Effector CD4-positive, alpha-beta T cell (primary cell): Measurements from ENCODE around the gene IQCK.

Experiments used
- DNase-seq: peaks from one replicate; pipeline ENCODE4 v3.0.0-alpha.2; 2020

Gene IQCK

DNA sequence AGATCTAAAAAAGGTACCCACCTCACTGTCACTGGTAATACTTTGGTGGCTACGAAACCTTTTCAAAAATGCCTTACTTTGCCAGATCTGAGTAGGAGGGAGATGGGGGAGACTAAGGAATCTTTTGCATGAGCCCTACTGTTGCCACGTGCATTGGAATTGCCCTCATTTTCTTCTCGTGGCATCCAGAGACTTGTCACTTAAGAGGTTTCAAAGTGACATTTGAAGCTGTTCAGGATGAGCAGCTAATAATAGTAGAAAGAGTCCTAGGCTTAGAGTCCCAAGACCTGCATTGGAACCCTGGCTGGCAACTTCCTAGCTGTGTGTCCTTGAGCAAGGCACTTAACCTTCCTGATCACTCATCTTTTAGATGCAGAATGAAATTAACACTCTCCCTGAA is 123.1 kb downstream of the IQCK start:
- no peak for DNase-seq

- no peak for DNase-seq
Measured at GRCh38 chr16:19842426-19843157, 124.5 kb downstream of the IQCK start.

GRCh38 chr16:19843371-19843770 is 125.3 kb downstream of the IQCK start:
- DNase-seq, result no peak

- no peak for DNase-seq
Measured at GRCh38 chr16:19844945-19845641, 127.0 kb downstream of the IQCK start.

DNA sequence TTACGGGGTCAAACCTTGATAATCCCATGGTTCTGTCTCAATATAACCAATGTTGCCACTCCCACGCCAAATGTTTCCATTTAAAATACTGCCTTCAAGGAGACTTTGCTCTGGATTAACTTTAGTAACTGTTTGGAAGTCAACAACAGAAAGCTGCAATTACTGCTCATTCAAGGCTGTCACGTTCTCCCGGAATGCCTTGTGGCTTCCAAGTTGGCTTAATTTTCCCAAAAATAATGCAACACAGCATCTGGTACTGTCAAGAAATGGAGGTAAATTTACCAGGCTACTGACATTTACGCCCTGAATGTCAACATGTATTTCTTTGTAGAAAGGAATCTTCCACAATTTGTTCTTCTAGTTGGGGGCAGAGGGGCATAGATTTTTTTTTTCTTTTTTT is 128.4 kb downstream of the IQCK start:
- DNase-seq, result no peak

GRCh38 chr16:19848756-19849155 is 130.7 kb downstream of the IQCK start:
- DNase-seq, result no peak

- no peak for DNase-seq
Measured at GRCh38 chr16:19850131-19850817, 132.2 kb downstream of the IQCK start.

DNA sequence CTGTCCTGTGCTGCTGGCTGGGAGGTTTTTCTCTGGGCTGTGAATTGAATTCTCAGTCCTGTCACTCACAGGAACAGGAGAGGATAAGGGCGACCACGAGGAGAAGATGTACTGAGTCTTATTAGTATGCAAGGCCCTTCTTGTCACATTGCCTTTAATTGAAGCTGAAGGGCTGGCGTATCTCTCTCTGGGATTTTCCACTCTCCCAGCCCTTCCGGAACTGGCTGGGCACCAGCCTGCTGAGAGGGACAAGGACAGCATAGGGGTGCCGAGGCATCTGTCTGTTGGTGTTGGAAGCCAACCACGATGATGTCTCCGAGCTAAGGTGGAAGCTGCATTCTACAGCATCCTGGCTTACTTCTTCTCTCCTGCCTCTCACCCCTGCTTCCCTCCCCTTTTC is 133.4 kb downstream of the IQCK start:
- DNase-seq, result no peak

DNA sequence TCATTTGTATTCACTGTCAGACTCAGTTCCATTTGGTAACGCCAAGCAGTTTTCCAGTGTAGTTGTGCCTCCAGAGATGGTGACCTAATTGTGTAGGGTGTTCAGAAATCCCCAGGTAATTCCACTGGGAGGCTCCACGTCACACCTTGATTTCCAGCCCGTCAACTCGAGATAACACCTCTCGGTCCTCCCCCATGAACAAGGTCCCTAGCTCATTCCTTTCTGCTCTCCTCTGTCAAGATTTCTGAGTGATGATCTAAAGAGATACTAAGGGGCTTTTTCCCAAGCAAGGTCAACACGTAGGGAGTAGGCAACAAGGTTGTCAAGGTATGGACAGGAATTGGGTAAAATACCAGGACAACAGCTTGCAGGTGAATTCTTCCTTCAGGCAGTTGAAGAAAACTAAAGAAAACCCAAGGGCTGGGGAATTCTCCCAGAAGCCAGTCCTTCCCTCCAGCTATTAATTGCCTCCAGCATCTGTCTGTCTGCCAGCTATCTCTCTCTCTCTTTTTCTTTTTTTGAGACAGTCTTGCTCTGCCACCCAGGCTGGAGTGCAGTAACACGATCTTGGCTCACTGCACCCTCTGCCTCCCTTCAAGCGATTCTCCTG is 135.2 kb downstream of the IQCK start:
- DNase-seq, result no peak

GRCh38 chr16:19853742-19854542 is 135.9 kb downstream of the IQCK start:
- DNase-seq, result no peak

GRCh38 chr16:19854543-19854876 is 136.4 kb downstream of the IQCK start:
- DNase-seq, result no peak

GRCh38 chr16:19856120-19856519 is 138.0 kb downstream of the IQCK start:
- DNase-seq, result no peak

GRCh38 chr16:19857593-19858339 is 139.7 kb downstream of the IQCK start:
- no peak for DNase-seq

- DNase-seq, result no peak
Measured at GRCh38 chr16:19858340-19859018, 140.4 kb downstream of the IQCK start.

GRCh38 chr16:19859166-19859565 is 141.1 kb downstream of the IQCK start:
- DNase-seq, result no peak

DNA sequence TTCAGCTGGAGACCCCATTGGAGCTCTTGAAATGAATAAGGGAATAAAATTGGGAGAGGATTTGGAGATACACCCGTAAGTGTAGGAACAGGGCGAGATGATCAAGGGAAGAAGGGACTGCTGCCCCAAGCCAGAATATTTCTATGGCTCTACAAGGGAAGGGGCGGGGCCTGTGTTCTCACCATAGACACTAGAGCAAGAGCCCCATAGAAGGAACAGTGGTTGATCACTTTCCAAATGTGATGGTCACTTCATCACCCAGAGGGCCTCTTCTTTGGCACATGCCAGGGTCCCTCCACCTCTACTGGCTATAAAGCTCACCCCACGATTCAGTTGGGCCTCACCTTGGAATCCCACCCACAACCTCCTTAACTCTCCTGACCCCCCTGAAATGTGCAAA is 141.5 kb downstream of the IQCK start:
- no peak for DNase-seq

- no peak for DNase-seq
Measured at GRCh38 chr16:19860166-19861041, 142.3 kb downstream of the IQCK start.

DNA sequence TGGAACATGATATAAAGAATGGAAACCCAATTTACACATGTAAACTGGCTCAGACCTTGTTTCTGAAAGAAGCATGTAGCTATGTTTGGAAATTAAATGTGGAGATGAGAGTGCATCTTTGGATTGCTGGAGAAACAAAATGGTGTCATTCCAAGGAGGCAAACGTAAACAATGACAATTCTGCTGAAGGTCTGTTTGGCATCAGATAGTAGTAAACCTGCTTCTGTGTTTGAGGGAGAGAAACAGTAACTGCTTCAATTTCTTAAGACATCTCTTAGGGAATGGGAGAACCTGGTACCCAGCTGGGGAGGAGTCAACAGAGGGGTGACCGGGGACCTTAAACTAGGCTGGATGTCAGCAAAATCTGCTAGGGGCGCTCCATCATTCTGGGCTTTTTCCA is 143.1 kb downstream of the IQCK start:
- no peak for DNase-seq

DNA sequence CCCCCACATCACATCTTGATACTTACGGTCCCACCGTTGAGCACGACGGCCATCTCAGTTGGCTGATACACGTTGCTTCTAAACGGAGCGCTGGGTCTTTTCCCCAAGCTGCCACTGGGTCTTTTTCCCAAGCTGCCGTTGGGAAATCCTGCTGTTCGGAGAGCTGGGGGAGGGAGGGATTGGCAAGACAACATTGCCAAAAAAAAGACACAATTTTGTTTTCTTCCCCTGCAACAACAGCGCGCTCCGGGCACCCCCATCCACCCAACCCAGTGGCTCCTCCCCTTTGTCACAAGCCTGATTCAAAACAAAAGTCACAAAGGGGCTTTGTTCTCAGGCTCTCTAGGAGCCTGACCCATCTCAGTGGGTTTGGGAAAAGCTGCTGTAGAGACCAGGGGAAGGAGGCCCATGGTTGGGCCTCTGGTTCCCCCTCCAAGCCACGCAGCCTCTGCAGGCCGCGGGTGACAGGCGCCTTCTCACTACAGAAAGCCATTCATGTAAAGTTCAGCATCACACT is 143.8 kb downstream of the IQCK start:
- no peak for DNase-seq

GRCh38 chr16:19863990-19864389 is 145.9 kb downstream of the IQCK start:
- DNase-seq, result no peak
